Sigmoid colon (tissue), 4 donors: ENCODE results near the gene INSIG2.

Experiments
- CTCF ChIP-seq, 4 experiments: fragments of 450-650 bp in 3 of 4; fragments of 200-600 bp in 1 of 4; IDR thresholded peaks; one replicate each; pipeline ENCODE4 v1.5.1; 2016 to 2019; ENCODE audit warnings: antibody characterized with exemption in 4 of 4, mild to moderate bottlenecking in 3 of 4, moderate library complexity in 2 of 4
- EP300 ChIP-seq, 4 donors: sonication (generic); formaldehyde crosslinking; IDR thresholded peaks; one replicate each; pipeline ENCODE4 v1.6.1; 2017; ENCODE audit warnings: antibody characterized with exemption in 4 of 4
- POLR2A ChIP-seq, 2 donors: fragments of 450-650 bp; IDR thresholded peaks; one replicate each; pipeline ENCODE4 v1.6.1; 2016; ENCODE audit warnings: antibody characterized with exemption in 2 of 2, mild to moderate bottlenecking in 2 of 2, moderate library complexity in 2 of 2

GRCh38 chr2:118049816-118050140 is 38.5 kb upstream of the INSIG2 start:
- TF ChIP-seq CTCF (IDR thresholded peaks at IDR 0.05) = no peak
- no peak for TF ChIP-seq EP300 (IDR thresholded peaks at IDR 0.05)
- no peak for TF ChIP-seq POLR2A (IDR thresholded peaks at IDR 0.05)
